CD14-positive monocyte (primary cell): Measurements from ENCODE around the gene USP20. TPM values are rescaled to one million over a fixed set of nuclear protein-coding genes. Genes with fewer than 3 reads are reported as not detected.
"Not testable (repeated sequence)": the region's sequence is repeated elsewhere in the genome, so short reads cannot be mapped to it uniquely, and the experiment has no call there.

Experiments
- DNase-seq, 3 donors: peaks; one replicate each; pipeline ENCODE4 v3.0.0-alpha.2; 2011 to 2022
- H2AFZ ChIP-seq: 2 replicates; pipeline ENCODE4 v1.6.0; 2012; ENCODE audit warnings: mild to moderate bottlenecking, low read depth, low read length, inconsistent platforms; ENCODE audit not compliant: insufficient read depth, poor library complexity, severe bottlenecking
- H3K27ac ChIP-seq, 2 donors: 1 replicate in 1 of 2; 2 replicates in 1 of 2; pipeline ENCODE4 v1.5.1; 2012 to 2013; ENCODE audit warnings: low read length in 2 of 2, control low read depth in 1 of 2, inconsistent platforms in 1 of 2, low read depth in 1 of 2, mild to moderate bottlenecking in 1 of 2
- H3K27me3 ChIP-seq, 2 donors: one replicate each; pipeline versions ENCODE4 v1.6.0 to v1.6.1; 2011 to 2013; ENCODE audit warnings: low read length in 2 of 2; ENCODE audit not compliant: control insufficient read depth in 2 of 2, insufficient read depth in 2 of 2
- H3K36me3 ChIP-seq, 2 donors: replicated peaks in 1 of 2; 1 replicate in 1 of 2; 2 replicates in 1 of 2; pipeline versions ENCODE4 v1.5.1 to v1.6.1; 2012 to 2013; ENCODE audit warnings: low read length in 2 of 2, control low read depth in 1 of 2, inconsistent platforms in 1 of 2, mild to moderate bottlenecking in 1 of 2; ENCODE audit not compliant: insufficient read depth in 2 of 2, control insufficient read depth in 1 of 2
- H3K4me1 ChIP-seq, 2 donors: 1 replicate in 1 of 2; 2 replicates in 1 of 2; pipeline versions ENCODE4 v1.5.1 to v1.6.1; 2012 to 2013; ENCODE audit warnings: low read length in 2 of 2, control low read depth in 1 of 2, inconsistent platforms in 1 of 2, mild to moderate bottlenecking in 1 of 2, moderate library complexity in 1 of 2; ENCODE audit not compliant: insufficient read depth in 2 of 2, control insufficient read depth in 1 of 2
- H3K4me2 ChIP-seq: replicated peaks from 2 replicates; pipeline ENCODE3; 2012; ENCODE audit warnings: low read length, moderate library complexity, mild to moderate bottlenecking; ENCODE audit not compliant: poor library complexity, severe bottlenecking; ENCODE audit errors: extremely low read depth
- H3K4me3 ChIP-seq, 3 experiments: fragments of 200-600 bp in 1 of 3; sonication (generic) in 1 of 3; replicated peaks in 1 of 3; 1 replicate in 2 of 3; 2 replicates in 1 of 3; pipeline ENCODE4 v1.5.1; 2011 to 2013; ENCODE audit warnings: low read length in 3 of 3, mild to moderate bottlenecking in 3 of 3, control low read depth in 2 of 3, low read depth in 2 of 3, inconsistent platforms in 1 of 3, moderate library complexity in 1 of 3
- H3K79me2 ChIP-seq: 2 replicates; pipeline ENCODE4 v1.6.0; 2012; ENCODE audit warnings: mild to moderate bottlenecking, control low read depth, inconsistent platforms, low read length, moderate library complexity; ENCODE audit not compliant: insufficient read depth
- H3K9ac ChIP-seq: 2 replicates; pipeline ENCODE4 v1.6.0; 2017; ENCODE audit warnings: low read length, mild to moderate bottlenecking; ENCODE audit not compliant: insufficient read depth, poor library complexity, severe bottlenecking
- H3K9me3 ChIP-seq, 2 donors: replicated peaks in 1 of 2; 1 replicate in 1 of 2; 2 replicates in 1 of 2; pipeline versions ENCODE4 v1.5.1 to v1.6.1; 2012 to 2013; ENCODE audit warnings: low read length in 2 of 2, control low read depth in 1 of 2; ENCODE audit not compliant: control insufficient read depth in 1 of 2, insufficient read depth in 1 of 2
- H4K20me1 ChIP-seq: 2 replicates; pipeline ENCODE4 v1.6.0; 2012; ENCODE audit warnings: mild to moderate bottlenecking, low read length, control low read depth, moderate library complexity; ENCODE audit not compliant: insufficient read depth
- H3K27ac Mint-ChIP-seq, 7 donors: one replicate each; pipeline ENCODE4 v1.8.0; 2020; ENCODE audit warnings: mild to moderate bottlenecking in 7 of 7, mixed read lengths in 7 of 7, moderate library complexity in 6 of 7, inconsistent platforms in 2 of 7
- H3K27me3 Mint-ChIP-seq, 3 donors: one replicate each; pipeline ENCODE4 v1.8.0; 2021 to 2022; ENCODE audit warnings: low read depth in 3 of 3, mild to moderate bottlenecking in 3 of 3, mixed read lengths in 3 of 3, moderate library complexity in 3 of 3, inconsistent platforms in 1 of 3
- H3K36me3 Mint-ChIP-seq, 2 donors: one replicate each; pipeline ENCODE4 v1.8.0; 2020; ENCODE audit warnings: mixed read lengths in 2 of 2, inconsistent platforms in 1 of 2, mild to moderate bottlenecking in 1 of 2
- H3K4me1 Mint-ChIP-seq: one replicate; pipeline ENCODE4 v1.8.0; 2020; ENCODE audit warnings: mild to moderate bottlenecking, mixed read lengths
- H3K4me3 Mint-ChIP-seq, 2 donors: one replicate each; pipeline ENCODE4 v1.8.0; 2020; ENCODE audit warnings: mild to moderate bottlenecking in 2 of 2, mixed read lengths in 2 of 2, moderate library complexity in 1 of 2
- H3K9me3 Mint-ChIP-seq, 7 donors: one replicate each; pipeline ENCODE4 v1.8.0; 2020 to 2022; ENCODE audit warnings: mixed read lengths in 7 of 7, mild to moderate bottlenecking in 6 of 7, moderate library complexity in 6 of 7, inconsistent platforms in 2 of 7
- WGBS: methylation state at CpG from one replicate; pipeline ENCODE4 v1.1.5; 2013; ENCODE audit warnings: missing lambda C conversion rate; ENCODE audit not compliant: insufficient coverage; 5-methylcytosine and 5-hydroxymethylcytosine counted together
- intact Hi-C, 2 donors: fragments of 100-400 bp; cut with micrococcal nuclease; formaldehyde crosslinking; loops; one replicate each; pipeline versions ENCODE4 v1.15.0 to v1.15.1; 2023
- polyA plus RNA-seq, 3 donors: library from polyadenylated mRNA; depleted of rRNA in 1 of 3; unstranded in 2 of 3; stranded (reverse) in 1 of 3; fragments of 300-500 nt in 2 of 3; fragments of >200 nt in 1 of 3; fragmentation: Illumina TruSeq in 2 of 3; gene quantifications; 1 replicate in 2 of 3; 2 replicates in 1 of 3; pipeline ENCODE4 v1.2.3, GENCODE V29; 2012 to 2021
- TF ChIP-seq, protein P1 (sequence below): fragments of 200-600 bp; IDR thresholded peaks from one replicate; pipeline ENCODE4 v1.8.0; 2022; ENCODE audit warnings: antibody characterized with exemption, mild to moderate bottlenecking

The USP20 gene
- polyA plus RNA-seq, 3 donors = 2.7 to 30.0 (median 5.2) TPM

- Mint-ChIP-seq H3K4me1 (peaks cover 72% of the 10 kb centered on the region), H3K9me3 (no peaks in the 10 kb centered on the region), H3K36me3 (peaks cover 25 to 36% of the 10 kb centered on the region in 2 donors), H3K4me3 (peak overlapping the region; percentile 85 to 97), H3K27me3 (peaks cover 0 to 3% (median 0%) of the 10 kb centered on the region in 3 donors), H3K27ac (peak overlapping the region; percentile 94 to 99 (median 98))
- H3K9me3 ChIP-seq = no peaks in the 10 kb centered on the region
- H3K4me1 ChIP-seq = peaks cover 63 to 67% of the 10 kb centered on the region in 2 donors
- peaks cover 3 to 11% of the 10 kb centered on the region in 2 donors for H3K36me3 ChIP-seq
- WGBS = 60% methylated on average over 9 of the region's 31 CpGs
- no peaks in the 10 kb centered on the region for H4K20me1 ChIP-seq
- intact Hi-C loops = loop anchor here (5.0 to 10.0 kb wide), 5 partner anchors 53 to 345 kb away; partner anchors contain the start of gene FNBP1 (in 2 of the 2)
- H3K27me3 ChIP-seq = no peaks in the 10 kb centered on the region
- H3K4me3 ChIP-seq = peak overlapping the region in 1 of 3 experiments; percentile 90
- peak overlapping the region; percentile 26 for H2AFZ ChIP-seq
- DNase-seq = peak; percentile 54 to 69 (median 56)
- TF ChIP-seq, protein P1, sequence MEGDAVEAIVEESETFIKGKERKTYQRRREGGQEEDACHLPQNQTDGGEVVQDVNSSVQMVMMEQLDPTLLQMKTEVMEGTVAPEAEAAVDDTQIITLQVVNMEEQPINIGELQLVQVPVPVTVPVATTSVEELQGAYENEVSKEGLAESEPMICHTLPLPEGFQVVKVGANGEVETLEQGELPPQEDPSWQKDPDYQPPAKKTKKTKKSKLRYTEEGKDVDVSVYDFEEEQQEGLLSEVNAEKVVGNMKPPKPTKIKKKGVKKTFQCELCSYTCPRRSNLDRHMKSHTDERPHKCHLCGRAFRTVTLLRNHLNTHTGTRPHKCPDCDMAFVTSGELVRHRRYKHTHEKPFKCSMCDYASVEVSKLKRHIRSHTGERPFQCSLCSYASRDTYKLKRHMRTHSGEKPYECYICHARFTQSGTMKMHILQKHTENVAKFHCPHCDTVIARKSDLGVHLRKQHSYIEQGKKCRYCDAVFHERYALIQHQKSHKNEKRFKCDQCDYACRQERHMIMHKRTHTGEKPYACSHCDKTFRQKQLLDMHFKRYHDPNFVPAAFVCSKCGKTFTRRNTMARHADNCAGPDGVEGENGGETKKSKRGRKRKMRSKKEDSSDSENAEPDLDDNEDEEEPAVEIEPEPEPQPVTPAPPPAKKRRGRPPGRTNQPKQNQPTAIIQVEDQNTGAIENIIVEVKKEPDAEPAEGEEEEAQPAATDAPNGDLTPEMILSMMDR = no peak
- peak overlapping the region; percentile 84 to 92 for H3K27ac ChIP-seq
- H3K4me2 ChIP-seq = peak overlapping the region; percentile 97
- peaks cover 29% of the 10 kb centered on the region for H3K79me2 ChIP-seq
- peak overlapping the region; percentile 70 for H3K9ac ChIP-seq
Observed at GRCh38 chr9:129889122-129889940, 54.1 kb downstream of the USP20 start.

- no peaks in the 10 kb centered on the region for H3K9me3 ChIP-seq
- 53% methylated on average over 14 of the region's 37 CpGs for WGBS
- H3K9ac ChIP-seq = peak overlapping the region; percentile 41
- H3K4me1 Mint-ChIP-seq = peaks cover 66% of the 10 kb centered on the region
- DNase-seq = peak; percentile 71 to 78 (median 74)
- H3K4me2 ChIP-seq = peak overlapping the region; percentile 97
- H3K36me3 Mint-ChIP-seq = peaks cover 32 to 44% of the 10 kb centered on the region in 2 donors
- peak overlapping the region; percentile 9 to 90 (median 31) for H3K4me3 ChIP-seq
- peaks cover 0 to 3% (median 0%) of the 10 kb centered on the region in 3 donors for H3K27me3 Mint-ChIP-seq
- intact Hi-C loops = loop anchor here (5.0 to 10.0 kb wide), 5 partner anchors 52 to 345 kb away; partner anchors contain the start of gene FNBP1 (in 2 of the 2)
- TF ChIP-seq, protein P1 = no peak
- H3K27ac Mint-ChIP-seq = peak overlapping the region; percentile 94 to 99 (median 98)
- peaks cover 8 to 19% of the 10 kb centered on the region in 2 donors for H3K36me3 ChIP-seq
- peak overlapping the region; percentile 75 to 85 for H3K4me3 Mint-ChIP-seq
- peak overlapping the region; percentile 26 for H2AFZ ChIP-seq
- H3K27ac ChIP-seq = peak overlapping the region; percentile 84 to 92
- no peaks in the 10 kb centered on the region for H3K9me3 Mint-ChIP-seq
- no peaks in the 10 kb centered on the region for H3K27me3 ChIP-seq
- H4K20me1 ChIP-seq = no peaks in the 10 kb centered on the region
- H3K4me1 ChIP-seq = peaks cover 57 to 59% of the 10 kb centered on the region in 2 donors
- peaks cover 25% of the 10 kb centered on the region for H3K79me2 ChIP-seq
Observed at GRCh38 chr9:129889941-129890717, 54.9 kb downstream of the USP20 start.

DNA sequence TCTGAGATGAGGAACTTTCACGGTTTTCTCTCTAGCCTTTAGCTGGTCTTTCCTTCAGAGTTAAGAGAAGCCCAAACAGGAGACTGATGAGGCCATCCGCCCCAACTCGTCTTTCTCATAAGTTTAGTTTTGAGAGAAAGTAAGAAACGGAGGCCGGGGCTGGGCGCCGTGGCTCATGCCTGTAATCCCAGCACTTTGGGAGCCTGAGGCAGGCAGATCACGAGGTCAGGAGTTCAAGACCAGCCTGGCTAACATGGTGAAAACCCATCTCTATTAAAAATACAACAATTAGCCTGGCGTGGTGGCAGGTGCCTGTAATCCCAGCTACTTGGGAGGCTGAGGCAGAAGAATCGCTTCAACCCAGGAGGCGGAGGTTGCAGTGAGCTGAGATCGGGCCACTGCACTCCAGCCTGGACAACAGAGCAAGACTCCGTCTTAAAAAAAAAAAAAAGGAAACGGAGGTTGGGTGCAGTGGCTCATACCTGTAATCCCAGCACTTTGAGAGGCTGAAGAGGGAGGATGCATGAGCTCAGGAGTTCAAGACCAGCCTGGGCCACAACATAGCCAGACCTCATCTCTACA is 55.6 kb downstream of the USP20 start:
- Mint-ChIP-seq H3K4me3 (peak overlapping the region; percentile 75 to 85), H3K36me3 (peaks cover 39 to 50% of the 10 kb centered on the region in 2 donors), H3K27ac (peak overlapping the region; percentile 92 to 99 (median 98)), H3K4me1 (peaks cover 61% of the 10 kb centered on the region)
- Histone ChIP-seq H3K4me2 (peak overlapping the region; percentile 97), H3K9ac (peak overlapping the region; percentile 41), H3K4me3 (peak overlapping the region; percentile 9 to 90 (median 31)), H3K27ac (peak overlapping the region; percentile 84 to 92), H3K4me1 (peaks cover 53 to 54% of the 10 kb centered on the region in 2 donors), H3K79me2 (peaks cover 22% of the 10 kb centered on the region), H3K36me3 (peaks cover 15 to 26% of the 10 kb centered on the region in 2 donors), H2AFZ (peak overlapping the region; percentile 26)
- H3K27me3 Mint-ChIP-seq, H3K9me3 Mint-ChIP-seq, H3K9me3 ChIP-seq, DNase-seq, H3K27me3 ChIP-seq, H4K20me1 ChIP-seq, intact Hi-C loops: not testable (repeated sequence)
- 43% methylated on average over 11 of the region's 14 CpGs for WGBS
